Right cardiac atrium (tissue), 5 donors: Measurements from ENCODE around the gene COG3. TPM values are rescaled to one million over a fixed set of nuclear protein-coding genes. Genes with fewer than 3 reads are reported as not detected.

Source experiments
- ATAC-seq, 2 donors: fragments of 200-7000 bp; cut with Tn5 transposase; one replicate each; pipeline versions ENCODE4 v1.8.0 to v1.9.1; 2020; ENCODE audit warnings: moderate library complexity in 2 of 2, mild to moderate bottlenecking in 1 of 2
- DNase-seq, 3 donors: peaks; one replicate each; pipeline ENCODE4 v3.0.0-alpha.2; 2020
- H3K27ac ChIP-seq: one replicate; pipeline ENCODE4 v1.5.1; 2013; ENCODE audit warnings: mild to moderate bottlenecking, low read length, control low read depth, moderate library complexity
- H3K27me3 ChIP-seq: one replicate; pipeline ENCODE4 v1.6.1; 2013; ENCODE audit not compliant: control insufficient read depth, insufficient read depth
- H3K4me1 ChIP-seq: one replicate; pipeline ENCODE4 v1.6.1; 2013; ENCODE audit warnings: low read length; ENCODE audit not compliant: control insufficient read depth, insufficient read depth
- H3K4me3 ChIP-seq: one replicate; pipeline ENCODE4 v1.5.1; 2013; ENCODE audit warnings: low read length, control low read depth
- H3K9me3 ChIP-seq: one replicate; pipeline ENCODE4 v1.6.1; 2013; ENCODE audit warnings: low read length; ENCODE audit not compliant: control insufficient read depth
- WGBS: extraction: QIAGEN DNeasy Blood & Tissue Kit; methylation state at CpG from one replicate; pipeline ENCODE4 v1.1.7; 2013; 5-methylcytosine and 5-hydroxymethylcytosine counted together
- intact Hi-C, 4 donors: fragments of 100-400 bp; cut with DNase I; formaldehyde crosslinking; loops; one replicate each; pipeline versions ENCODE4 v1.11.0 to v1.14.0; 2022 to 2023
- polyA plus RNA-seq: library from polyadenylated mRNA; stranded (reverse); fragments of 200-250 nt; gene quantifications from one replicate; pipeline ENCODE4 v1.2.3, GENCODE V29; 2013
- total RNA-seq, 4 donors: library from RNA; stranded (reverse); fragmentation: NEBNext Ultra II Directional; extraction: Animal tissue kit (Norgen Biotek cat#: 25700); gene quantifications; one replicate each; pipeline ENCODE4 v1.2.1, GENCODE V29; 2021
- donor health status: healthy with polysubstance abuse.
- donor health status: DM: no; HTN: yes; CAD: no.
- donor health status: DM: no; HTN: no; CAD: no.
- donor health status: DM: no; HTN: yes; CAD: no; lungs with severe emphysema.
- donor health status: DM: yes; HTN: yes; CAD: no.

Gene COG3
- total and polyA plus RNA-seq, 5 donors: 10.4 to 23.9 (median 17.5) TPM

DNA sequence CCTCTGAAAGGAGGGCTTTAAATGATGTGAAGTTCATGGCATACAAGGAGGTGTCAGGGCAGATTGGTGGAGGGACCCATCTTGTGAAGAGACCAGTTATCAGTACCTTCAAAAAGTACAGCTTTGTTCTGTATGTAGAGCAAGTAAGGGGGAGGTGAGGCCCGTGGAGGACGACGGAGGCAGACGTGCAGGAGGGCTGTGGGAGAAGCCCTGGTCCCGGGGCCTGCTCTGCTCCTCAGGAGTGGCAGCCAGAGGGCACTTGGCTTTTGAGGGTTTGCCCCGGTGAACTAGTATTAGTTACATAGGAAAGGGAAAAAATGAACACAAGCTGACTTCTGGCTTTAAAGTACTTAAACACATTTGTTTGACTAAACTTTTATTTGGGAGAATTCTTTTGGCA, 42.1 kb downstream of the COG3 start:
- H3K27ac ChIP-seq: no peak overlapping the region
- no peaks in the 10 kb centered on the region for H3K9me3 ChIP-seq
- no peak for DNase-seq
- intact Hi-C loops: no loop called here
- 74% methylated on average over 6 of the region's 6 CpGs for WGBS
- ATAC-seq: no peak
- H3K4me3 ChIP-seq: no peak overlapping the region
- H3K27me3 ChIP-seq: no peaks in the 10 kb centered on the region
- no peaks in the 10 kb centered on the region for H3K4me1 ChIP-seq

DNA sequence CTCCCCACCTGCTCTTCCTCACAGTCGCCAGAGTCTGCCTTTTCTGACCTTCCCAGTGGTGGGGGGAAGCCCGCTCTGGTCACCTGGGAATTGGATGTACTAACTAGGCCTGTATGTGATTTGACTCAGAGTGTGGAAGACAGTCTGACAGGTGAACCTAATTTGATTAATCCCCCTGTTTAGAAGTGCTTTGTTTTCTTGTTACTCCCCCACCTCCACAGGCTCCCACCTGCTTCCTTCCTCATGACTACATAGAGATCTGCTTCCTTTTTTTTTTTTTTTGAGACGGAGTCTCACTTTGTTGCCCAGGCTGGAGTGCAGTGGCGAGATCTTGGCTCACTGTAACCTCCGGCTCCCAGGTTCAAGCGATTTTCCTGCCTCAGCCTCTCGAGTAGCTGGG, 44.0 kb downstream of the COG3 start:
- H3K27ac ChIP-seq: no peak overlapping the region
- no peaks in the 10 kb centered on the region for H3K9me3 ChIP-seq
- ATAC-seq (no peak), DNase-seq (no peak)
- WGBS: 81% methylated on average over 7 of the region's 7 CpGs
- H3K4me1 ChIP-seq: no peaks in the 10 kb centered on the region
- intact Hi-C loops: no loop called here
- no peaks in the 10 kb centered on the region for H3K27me3 ChIP-seq
- H3K4me3 ChIP-seq: no peak overlapping the region

DNA sequence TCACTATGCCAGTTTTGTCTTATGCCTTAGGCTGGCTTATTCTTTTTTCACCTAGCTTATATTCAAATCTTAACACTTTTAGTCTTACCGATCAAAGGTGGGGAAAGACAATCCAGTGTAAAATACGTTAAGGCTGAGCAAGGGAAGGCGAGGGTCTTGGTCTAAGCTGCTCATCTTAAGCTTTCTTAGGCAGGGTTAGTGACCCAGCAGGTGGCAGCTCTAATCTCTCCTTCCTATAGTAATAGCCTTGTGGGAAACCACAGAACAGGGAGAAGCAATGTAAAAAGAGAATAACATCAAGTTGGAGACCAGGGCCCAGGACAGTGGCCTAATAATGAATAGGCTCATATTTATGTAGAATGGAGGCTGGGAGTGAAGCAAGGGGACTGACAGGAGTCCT, 45.9 kb downstream of the COG3 start:
- DNase-seq: no peak
- 92% methylated on average over 3 of the region's 3 CpGs for WGBS
- intact Hi-C loops: no loop called here

DNA sequence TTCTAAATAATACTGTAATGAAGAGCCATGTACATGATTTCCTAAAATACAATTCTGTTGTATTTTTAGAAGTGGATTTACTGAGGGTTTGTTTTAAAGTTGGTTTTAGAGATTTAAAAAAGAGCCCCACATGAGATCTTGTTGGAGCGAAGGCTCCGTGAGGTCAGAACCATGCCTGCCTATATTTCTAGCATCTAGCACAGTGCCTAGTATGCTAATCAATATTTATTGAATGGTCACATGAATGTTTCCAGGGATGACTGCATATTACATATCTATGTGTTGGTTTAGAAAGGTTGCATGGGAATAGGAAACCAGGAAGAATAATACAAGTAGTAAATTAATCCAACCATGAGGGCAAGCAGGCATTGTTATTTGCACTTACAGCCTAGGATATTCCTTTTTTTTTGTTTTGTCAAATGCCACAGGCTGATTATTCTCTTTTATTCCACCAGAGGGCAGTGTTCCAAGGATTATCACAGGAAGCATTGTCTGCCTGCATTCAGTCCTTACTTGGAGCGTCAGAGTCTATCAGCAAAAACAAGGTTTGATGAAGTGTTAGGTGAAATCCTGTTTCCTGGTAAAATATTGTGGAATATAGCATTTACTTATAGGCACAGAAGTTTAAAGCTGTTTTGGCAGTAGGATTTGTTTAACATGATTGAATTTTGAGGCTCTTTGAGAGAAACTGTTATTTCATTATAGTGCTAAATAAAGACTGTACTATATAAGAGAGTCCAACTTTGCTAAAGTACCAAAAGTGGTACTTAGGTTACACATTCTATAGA, 46.8 kb downstream of the COG3 start:
- ATAC-seq: peak; percentile 52 to 66
- no peaks in the 10 kb centered on the region for H3K9me3 ChIP-seq
- WGBS: 61% methylated on average over 3 of the region's 3 CpGs
- no peaks in the 10 kb centered on the region for H3K27me3 ChIP-seq
- H3K27ac ChIP-seq: no peak overlapping the region
- intact Hi-C loops: no loop called here
- H3K4me1 ChIP-seq: no peaks in the 10 kb centered on the region
- no peak for DNase-seq
- H3K4me3 ChIP-seq: no peak overlapping the region

More for the DNA sequence above, 45.9 kb downstream of the COG3 start:
- ATAC-seq: no peak
- Histone ChIP-seq H3K27ac (no peak overlapping the region), H3K9me3 (no peaks in the 10 kb centered on the region), H3K4me3 (no peak overlapping the region), H3K27me3 (no peaks in the 10 kb centered on the region), H3K4me1 (no peaks in the 10 kb centered on the region)

DNA sequence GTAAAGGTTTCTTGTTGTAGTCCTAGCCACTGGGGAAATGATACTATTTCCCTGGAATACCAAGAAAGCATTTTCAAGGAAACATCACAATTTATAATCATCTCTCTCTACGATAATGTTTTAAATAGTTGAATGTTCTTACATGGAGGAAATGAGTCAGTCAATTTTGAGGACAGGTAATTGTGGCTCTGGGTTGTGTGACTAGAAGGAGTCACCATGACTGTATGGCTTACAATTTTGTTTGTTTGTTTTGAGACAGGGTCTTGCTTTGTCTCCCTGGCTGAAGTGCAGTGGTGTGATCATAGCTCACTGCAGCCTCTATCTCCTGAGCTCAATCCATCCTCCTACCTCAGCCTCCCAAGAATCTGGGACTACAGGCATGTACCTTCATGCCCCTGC, 47.4 kb downstream of the COG3 start:
- intact Hi-C loops: no loop called here
- H3K4me1 ChIP-seq: no peaks in the 10 kb centered on the region
- DNase-seq: no peak
- H3K27me3 ChIP-seq: no peaks in the 10 kb centered on the region
- ATAC-seq: no peak
- H3K9me3 ChIP-seq: no peaks in the 10 kb centered on the region
- H3K27ac ChIP-seq: peak overlapping the region; percentile 19
- whole genome bisulfite sequencing: 68% methylated on average over 1 of the region's 1 CpG
- H3K4me3 ChIP-seq: no peak overlapping the region

DNA sequence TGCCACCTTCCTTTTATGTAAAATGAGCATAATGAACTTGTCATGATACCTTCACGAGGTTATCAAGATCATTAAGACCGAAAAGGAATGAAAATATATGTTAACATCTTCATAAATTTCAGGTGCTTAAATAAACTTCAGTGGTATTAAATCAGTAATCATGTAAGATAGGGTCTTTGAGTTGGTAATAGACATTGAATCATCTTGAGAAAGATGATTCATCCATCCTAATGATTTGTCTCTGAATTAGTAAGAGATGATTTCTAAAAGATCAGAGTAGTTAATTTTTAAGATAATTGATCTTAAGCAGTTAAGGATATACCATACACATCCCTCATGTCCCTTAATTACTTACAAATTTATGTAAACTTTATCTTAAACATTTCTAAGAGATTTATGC, 52.0 kb downstream of the COG3 start:
- ATAC-seq: no peak

DNA sequence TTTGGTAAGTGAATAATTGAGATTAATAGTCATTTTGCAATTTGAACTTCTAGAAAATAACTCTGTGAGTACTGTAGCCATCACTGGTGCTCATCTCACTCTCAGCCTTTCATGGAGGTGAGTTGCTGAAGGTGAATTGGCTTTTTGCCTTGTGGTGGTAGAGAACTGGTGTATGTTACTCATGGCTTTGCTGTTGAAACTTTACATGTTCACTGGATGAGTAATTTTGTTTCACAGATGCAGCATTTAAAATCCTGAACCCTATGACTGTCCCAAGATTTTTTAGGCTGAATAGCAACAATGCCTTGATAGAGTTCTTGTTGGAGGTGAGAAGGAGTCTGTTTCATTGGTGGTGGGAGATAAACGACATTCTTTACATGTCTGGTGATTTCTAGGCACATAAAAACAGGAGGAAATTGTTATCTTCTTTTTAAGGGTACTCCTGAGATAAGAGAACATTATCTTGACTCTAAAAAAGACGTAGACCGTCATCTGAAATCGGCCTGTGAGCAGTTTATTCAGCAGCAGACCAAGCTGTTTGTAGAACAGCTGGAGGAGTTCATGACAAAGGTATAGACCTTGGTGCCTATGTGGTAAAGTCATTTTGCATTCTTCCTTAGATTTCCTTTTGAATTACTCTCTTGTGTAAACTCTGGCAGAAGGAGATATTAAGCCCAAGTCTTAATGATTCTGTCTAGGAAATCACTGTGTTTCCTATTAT, 53.9 kb downstream of the COG3 start:
- intact Hi-C loops: no loop called here
- H3K27ac ChIP-seq: no peak overlapping the region

More for the DNA sequence above, 52.0 kb downstream of the COG3 start:
- H3K4me3 ChIP-seq: no peak overlapping the region
- 81% methylated on average over 2 of the region's 2 CpGs for WGBS
- no peaks in the 10 kb centered on the region for H3K27me3 ChIP-seq
- no peak for DNase-seq
- no peaks in the 10 kb centered on the region for H3K4me1 ChIP-seq
- H3K27ac ChIP-seq: no peak overlapping the region
- H3K9me3 ChIP-seq: no peaks in the 10 kb centered on the region
- intact Hi-C loops: no loop called here

DNA sequence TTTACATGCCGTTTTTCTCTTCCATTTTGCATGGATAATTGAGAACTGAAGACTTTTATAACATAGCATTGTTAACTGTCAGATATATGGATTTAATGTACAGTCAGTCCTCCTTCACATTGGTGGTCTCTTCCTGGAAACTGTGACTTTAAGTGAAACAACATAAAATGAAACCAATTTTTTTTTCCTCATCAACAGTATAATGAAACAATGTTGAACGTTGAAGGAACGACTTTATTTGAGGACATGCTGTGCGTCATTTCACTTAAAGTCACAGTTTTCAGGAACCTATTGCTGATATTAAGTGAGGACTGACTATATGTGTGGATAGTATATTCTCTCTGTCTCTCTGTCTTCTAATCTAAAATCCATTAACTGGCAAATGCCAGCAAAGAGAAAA, 54.8 kb downstream of the COG3 start:
- DNase-seq (no peak), ATAC-seq (no peak)
- intact Hi-C loops: no loop called here
- 73% methylated on average over 4 of the region's 4 CpGs for WGBS
- Histone ChIP-seq H3K27ac (no peak overlapping the region), H3K4me3 (no peak overlapping the region), H3K4me1 (no peaks in the 10 kb centered on the region), H3K9me3 (no peaks in the 10 kb centered on the region), H3K27me3 (no peaks in the 10 kb centered on the region)

More for the DNA sequence above, 53.9 kb downstream of the COG3 start:
- no peak overlapping the region for H3K4me3 ChIP-seq
- ATAC-seq (no peak), DNase-seq (no peak)
- no peaks in the 10 kb centered on the region for H3K27me3 ChIP-seq
- H3K4me1 ChIP-seq: no peaks in the 10 kb centered on the region
- WGBS: 43% methylated on average over 4 of the region's 4 CpGs
- H3K9me3 ChIP-seq: no peaks in the 10 kb centered on the region

DNA sequence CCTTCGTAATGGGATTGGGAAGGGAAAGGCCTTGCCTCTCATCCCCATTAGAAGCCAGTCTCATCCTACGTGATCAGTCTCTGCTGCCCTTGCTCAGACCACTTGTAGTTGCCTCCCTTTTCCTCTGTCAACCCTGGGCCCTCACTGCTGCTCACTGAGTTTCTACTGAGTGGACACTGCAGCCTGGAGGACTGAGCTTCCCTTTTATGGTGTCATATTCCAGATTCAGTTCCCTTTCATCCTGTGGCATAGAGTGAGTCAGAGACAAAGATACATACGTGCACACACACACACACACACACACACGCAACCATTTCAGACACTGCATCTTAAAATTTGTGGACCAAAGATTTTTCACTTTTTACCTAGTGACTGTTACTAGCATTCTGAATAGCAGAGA, 56.6 kb downstream of the COG3 start:
- ATAC-seq: peak; percentile 47 to 51
- peak in 1 of 3 donors; percentile 46 for DNase-seq

DNA sequence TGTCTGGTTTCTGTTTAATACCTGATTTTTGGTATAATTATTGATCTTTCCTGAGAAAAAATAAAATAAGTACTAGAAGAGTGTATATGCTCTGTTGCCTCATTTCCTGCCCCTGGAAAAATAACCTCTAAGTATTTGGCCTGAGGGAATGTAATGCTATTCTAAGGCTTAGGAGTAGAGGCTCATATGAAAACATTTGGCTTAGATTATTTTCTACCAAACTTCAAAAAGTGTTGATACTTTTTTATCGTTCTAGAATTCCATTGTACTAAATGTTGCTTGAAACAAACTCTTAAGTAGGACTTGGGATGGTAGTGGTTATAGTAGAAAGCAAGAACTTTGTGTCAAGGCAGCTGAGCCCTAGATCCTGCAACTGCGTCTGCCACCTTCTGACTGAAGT, 57.8 kb downstream of the COG3 start:
- H3K4me3 ChIP-seq: no peak overlapping the region
- ATAC-seq (no peak), DNase-seq (no peak)
- no peak overlapping the region for H3K27ac ChIP-seq
- no peaks in the 10 kb centered on the region for H3K27me3 ChIP-seq
- H3K9me3 ChIP-seq: no peaks in the 10 kb centered on the region
- intact Hi-C loops: no loop called here
- 71% methylated on average over 2 of the region's 2 CpGs for WGBS
- no peaks in the 10 kb centered on the region for H3K4me1 ChIP-seq

More for the DNA sequence above, 56.6 kb downstream of the COG3 start:
- no peaks in the 10 kb centered on the region for H3K9me3 ChIP-seq
- no peak overlapping the region for H3K27ac ChIP-seq
- 82% methylated on average over 4 of the region's 4 CpGs for WGBS
- H3K4me3 ChIP-seq: no peak overlapping the region
- H3K4me1 ChIP-seq: no peaks in the 10 kb centered on the region
- intact Hi-C loops: no loop called here
- no peaks in the 10 kb centered on the region for H3K27me3 ChIP-seq

DNA sequence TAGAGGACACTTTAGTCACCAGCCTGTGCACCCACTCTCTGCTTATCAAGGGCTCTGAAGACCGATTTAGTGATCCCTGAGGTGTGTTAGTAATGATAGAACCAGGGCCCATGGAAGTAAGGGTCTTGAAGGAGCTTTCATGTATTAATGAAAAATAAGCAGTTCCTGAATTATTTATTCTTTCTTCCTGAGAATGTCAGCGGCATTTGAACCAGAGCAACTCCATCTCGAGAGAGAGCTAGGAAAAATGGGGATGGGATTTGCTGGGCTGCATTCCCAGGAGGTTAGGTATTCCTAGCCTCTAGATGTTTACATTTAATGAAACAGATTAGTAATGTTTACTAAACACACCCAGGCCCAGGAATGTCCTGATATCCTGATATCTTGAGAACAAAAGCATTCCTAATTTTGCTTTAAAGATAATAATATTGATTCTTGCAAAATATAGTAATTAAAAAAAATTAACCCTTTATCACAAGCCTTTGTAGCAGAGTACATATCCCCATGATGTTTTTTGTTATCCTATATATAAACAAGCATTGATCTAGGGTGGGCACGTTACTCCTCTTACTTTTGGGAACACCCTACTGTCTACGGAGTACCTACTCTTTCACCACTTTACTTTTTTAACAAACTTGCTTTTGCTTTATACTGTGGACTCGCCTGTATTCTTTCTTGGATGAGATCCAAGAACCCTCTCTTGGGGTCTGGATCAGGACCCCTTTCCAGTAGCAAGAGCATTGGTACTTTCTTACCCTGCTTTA, 63.1 kb downstream of the COG3 start:
- no peaks in the 10 kb centered on the region for H3K4me1 ChIP-seq
- DNase-seq: no peak
- whole genome bisulfite sequencing: 81% methylated on average over 6 of the region's 6 CpGs
- no peaks in the 10 kb centered on the region for H3K9me3 ChIP-seq
- ATAC-seq: no peak
- H3K27me3 ChIP-seq: no peaks in the 10 kb centered on the region
- no peak overlapping the region for H3K27ac ChIP-seq
- no peak overlapping the region for H3K4me3 ChIP-seq
- intact Hi-C loops: no loop called here
